ENCODE results near the gene PEPD. TPM values are rescaled to one million over a fixed set of nuclear protein-coding genes. Genes with fewer than 3 reads are reported as not detected.

Gene PEPD
- total RNA-seq, 1 donor from 2014 or later = 39.2 TPM

DNA sequence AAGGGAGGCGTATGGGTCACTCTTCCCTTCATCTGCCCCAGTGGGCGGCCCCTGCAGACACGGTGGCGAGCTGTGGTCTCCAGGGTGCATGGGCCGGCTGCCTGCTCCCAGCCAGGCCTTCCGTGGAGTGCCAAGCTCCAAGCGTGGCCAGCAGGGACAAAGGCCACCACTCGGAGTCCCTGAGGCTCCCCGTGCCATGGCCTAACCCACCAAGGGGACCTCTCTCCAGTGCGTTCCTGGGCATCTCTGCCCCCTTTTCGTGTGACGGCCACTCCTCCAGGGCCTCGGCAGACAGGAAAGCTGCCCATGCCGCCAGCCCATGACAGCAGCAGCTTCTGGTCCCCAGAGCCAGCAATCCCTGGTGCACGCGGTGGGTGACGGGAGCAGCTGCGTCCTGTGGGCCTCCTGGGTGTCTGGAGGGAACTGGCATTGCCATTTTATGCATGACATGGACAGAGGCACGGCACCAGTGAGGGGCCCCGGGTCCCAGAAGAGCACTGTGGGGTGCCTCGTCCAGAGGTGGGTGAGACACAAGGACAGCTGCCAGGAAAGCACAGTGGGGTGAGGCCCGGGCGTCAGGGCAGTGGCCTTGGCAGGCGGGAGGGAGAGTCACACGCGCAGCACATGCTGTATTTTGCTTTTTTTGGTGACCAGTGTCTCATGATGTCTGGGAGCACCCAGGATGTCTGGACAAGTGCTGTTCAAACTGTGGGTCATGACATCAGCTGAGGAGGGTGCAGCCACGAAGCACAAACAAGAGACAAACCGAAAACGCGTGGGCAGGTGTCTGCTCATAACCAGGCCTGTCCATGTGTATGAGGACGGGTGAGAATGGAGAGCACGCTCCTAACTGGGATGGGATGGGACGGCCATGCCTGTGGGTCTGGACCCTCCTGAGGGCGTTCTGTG is 115.8 kb downstream of the PEPD start:
- Mint-ChIP-seq H3K27me3 (no peaks in the 10 kb centered on the region), H3K36me3 (ENCODE audit: insufficient read depth) (no peaks in the 10 kb centered on the region), H3K4me1 (ENCODE audit: low read depth) (peaks cover 5% of the 10 kb centered on the region), H3K9me3 (ENCODE audit: low read depth) (no peaks in the 10 kb centered on the region), H3K4me3 (ENCODE audit: low read depth) (no peak overlapping the region), H3K27ac (no peak overlapping the region)
- no peak for DNase-seq (ENCODE audit: low spot score, unreplicated experiment)
- TF ChIP-seq, protein P1, sequence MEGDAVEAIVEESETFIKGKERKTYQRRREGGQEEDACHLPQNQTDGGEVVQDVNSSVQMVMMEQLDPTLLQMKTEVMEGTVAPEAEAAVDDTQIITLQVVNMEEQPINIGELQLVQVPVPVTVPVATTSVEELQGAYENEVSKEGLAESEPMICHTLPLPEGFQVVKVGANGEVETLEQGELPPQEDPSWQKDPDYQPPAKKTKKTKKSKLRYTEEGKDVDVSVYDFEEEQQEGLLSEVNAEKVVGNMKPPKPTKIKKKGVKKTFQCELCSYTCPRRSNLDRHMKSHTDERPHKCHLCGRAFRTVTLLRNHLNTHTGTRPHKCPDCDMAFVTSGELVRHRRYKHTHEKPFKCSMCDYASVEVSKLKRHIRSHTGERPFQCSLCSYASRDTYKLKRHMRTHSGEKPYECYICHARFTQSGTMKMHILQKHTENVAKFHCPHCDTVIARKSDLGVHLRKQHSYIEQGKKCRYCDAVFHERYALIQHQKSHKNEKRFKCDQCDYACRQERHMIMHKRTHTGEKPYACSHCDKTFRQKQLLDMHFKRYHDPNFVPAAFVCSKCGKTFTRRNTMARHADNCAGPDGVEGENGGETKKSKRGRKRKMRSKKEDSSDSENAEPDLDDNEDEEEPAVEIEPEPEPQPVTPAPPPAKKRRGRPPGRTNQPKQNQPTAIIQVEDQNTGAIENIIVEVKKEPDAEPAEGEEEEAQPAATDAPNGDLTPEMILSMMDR (IDR thresholded peaks at IDR 0.05; ENCODE audit: unreplicated experiment) = no peak

DNA sequence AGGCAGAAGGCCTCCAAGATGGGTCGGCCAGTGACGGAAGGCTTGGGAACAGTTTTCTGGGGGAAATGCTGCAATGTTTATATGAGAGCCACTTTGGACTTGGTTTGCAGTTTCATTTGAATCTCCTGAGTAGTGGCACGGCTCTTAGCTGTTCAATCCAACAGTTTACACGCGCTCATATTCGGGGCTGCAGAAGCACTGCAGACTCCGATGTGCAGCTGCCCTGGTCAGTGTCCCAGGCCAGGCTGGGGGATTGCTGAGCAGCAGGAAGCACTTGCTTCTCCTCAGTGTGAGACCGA is 116.4 kb downstream of the PEPD start:
- no peak for DNase-seq (ENCODE audit: low spot score, unreplicated experiment)
- H3K9me3 Mint-ChIP-seq (ENCODE audit: low read depth) = no peaks in the 10 kb centered on the region
- TF ChIP-seq, protein P1 (IDR thresholded peaks at IDR 0.05; ENCODE audit: unreplicated experiment) = no peak
- H3K4me3 Mint-ChIP-seq (ENCODE audit: low read depth) = no peak overlapping the region
- peaks cover 5% of the 10 kb centered on the region for H3K4me1 Mint-ChIP-seq (ENCODE audit: low read depth)
- H3K27me3 Mint-ChIP-seq = no peaks in the 10 kb centered on the region
- no peak overlapping the region for H3K27ac Mint-ChIP-seq
- no peaks in the 10 kb centered on the region for H3K36me3 Mint-ChIP-seq (ENCODE audit: insufficient read depth)

DNA sequence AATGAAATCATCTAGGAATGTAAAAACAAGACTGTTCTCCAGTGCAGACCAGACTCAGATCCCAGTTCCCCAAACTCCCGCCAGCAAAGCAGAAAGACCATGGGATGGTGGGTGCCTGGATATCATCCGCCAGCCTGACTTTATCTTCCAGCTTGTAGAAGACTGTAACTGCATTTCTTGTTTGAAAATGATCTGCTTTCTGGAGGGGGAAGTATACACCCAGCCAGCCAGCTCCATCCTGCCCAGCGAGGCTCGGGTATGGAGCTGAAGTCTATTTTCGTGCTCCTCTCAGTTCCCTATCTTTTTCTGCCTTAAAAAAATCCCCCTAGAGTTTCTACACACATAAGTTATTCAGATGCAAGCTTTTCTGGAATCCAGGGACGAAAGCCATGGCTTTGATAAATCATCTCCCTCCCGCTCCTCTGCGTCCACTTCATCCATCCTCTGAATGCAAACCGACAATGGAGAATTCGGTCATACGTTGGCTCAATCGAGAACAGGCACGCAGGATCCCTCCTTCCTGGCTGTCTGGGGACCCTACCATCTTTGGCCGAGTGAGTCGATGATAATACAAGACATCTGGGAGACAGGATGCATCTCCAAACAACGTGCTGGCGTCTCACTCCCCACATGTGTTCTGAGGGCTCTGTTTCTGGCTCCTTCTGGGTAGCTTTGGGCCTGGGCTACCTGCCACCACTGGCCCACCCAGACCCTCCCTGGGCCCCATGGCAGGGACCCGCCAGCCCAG is 116.9 kb downstream of the PEPD start:
- TF ChIP-seq, protein P1 (IDR thresholded peaks at IDR 0.05; ENCODE audit: unreplicated experiment) = no peak
- Mint-ChIP-seq H3K27me3 (no peaks in the 10 kb centered on the region), H3K36me3 (ENCODE audit: insufficient read depth) (no peaks in the 10 kb centered on the region), H3K4me3 (ENCODE audit: low read depth) (no peak overlapping the region), H3K27ac (peak overlapping the region; percentile 39), H3K4me1 (ENCODE audit: low read depth) (peaks cover 5% of the 10 kb centered on the region), H3K9me3 (ENCODE audit: low read depth) (no peaks in the 10 kb centered on the region)
- DNase-seq (ENCODE audit: low spot score, unreplicated experiment) = no peak

DNA sequence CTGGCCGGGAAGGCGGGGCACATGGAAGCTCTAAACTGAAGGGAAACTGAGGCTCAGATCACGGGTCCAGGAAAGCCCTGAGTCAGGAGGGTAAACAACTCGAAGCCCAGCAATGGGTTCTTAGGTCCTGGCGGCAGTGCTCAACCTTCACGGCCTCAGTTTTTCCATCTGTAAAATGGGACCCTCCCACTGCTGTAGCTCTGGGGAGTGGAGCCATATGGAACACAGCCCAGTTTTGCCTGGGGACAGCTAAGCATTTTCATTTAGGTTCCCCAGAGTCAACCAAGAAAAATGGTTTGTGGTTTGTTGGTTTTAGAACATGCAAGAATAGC is 117.7 kb downstream of the PEPD start:
- TF ChIP-seq, protein P1 (IDR thresholded peaks at IDR 0.05; ENCODE audit: unreplicated experiment) = no peak
- H3K27ac Mint-ChIP-seq = peak overlapping the region; percentile 74
- no peaks in the 10 kb centered on the region for H3K9me3 Mint-ChIP-seq (ENCODE audit: low read depth)
- no peak overlapping the region for H3K4me3 Mint-ChIP-seq (ENCODE audit: low read depth)
- no peak for DNase-seq (ENCODE audit: low spot score, unreplicated experiment)
- H3K4me1 Mint-ChIP-seq (ENCODE audit: low read depth) = peaks cover 5% of the 10 kb centered on the region
- H3K27me3 Mint-ChIP-seq = no peaks in the 10 kb centered on the region
- no peaks in the 10 kb centered on the region for H3K36me3 Mint-ChIP-seq (ENCODE audit: insufficient read depth)

DNA sequence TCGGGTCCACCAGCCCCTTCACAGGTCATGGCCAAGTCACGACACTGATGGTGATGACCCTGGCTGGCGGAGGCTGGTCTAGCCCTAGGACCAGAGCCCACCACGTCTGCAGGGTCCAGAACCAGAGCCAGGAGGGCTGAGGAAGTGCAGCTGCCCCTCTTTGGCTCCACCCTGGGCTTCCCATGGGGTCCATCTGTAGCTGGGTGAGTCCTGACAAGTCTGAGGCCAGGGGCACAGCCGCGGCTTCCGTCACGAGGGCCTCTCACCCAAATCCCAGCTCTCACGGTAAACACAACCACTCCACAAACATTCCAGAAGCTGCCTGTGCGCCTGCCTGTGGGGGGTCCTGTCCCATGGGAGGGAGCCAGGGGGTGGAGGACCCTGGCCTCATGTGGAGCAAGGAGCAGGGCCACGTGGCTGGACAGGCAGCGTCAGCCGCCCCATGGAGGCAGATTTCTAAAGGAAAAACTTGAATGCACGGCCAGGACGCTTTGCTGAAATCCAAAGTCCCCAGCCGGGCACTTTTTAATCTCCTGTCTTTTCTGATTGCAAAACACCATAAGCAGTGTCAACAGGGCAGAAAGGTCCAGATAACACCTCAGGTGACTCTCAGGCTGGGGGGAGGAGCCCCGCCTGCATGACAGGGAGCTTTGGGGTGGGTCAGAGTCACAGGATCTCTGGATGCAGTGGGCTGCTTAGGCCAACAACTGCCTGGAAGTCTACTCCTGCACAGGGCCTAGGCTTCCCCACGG is 118.2 kb downstream of the PEPD start:
- DNase-seq (ENCODE audit: low spot score, unreplicated experiment) = no peak
- H3K4me1 Mint-ChIP-seq (ENCODE audit: low read depth) = peaks cover 5% of the 10 kb centered on the region
- no peaks in the 10 kb centered on the region for H3K9me3 Mint-ChIP-seq (ENCODE audit: low read depth)
- no peak overlapping the region for H3K4me3 Mint-ChIP-seq (ENCODE audit: low read depth)
- peak overlapping the region; percentile 74 for H3K27ac Mint-ChIP-seq
- TF ChIP-seq, protein P1 (IDR thresholded peaks at IDR 0.05; ENCODE audit: unreplicated experiment) = no peak
- H3K27me3 Mint-ChIP-seq = no peaks in the 10 kb centered on the region
- no peaks in the 10 kb centered on the region for H3K36me3 Mint-ChIP-seq (ENCODE audit: insufficient read depth)

Measured in progenitor cell of endocrine pancreas (in vitro differentiated cells).